Stimulated activated CD8-positive, alpha-beta memory T cell treated with anti-CD3 and anti-CD28 coated beads, Interleukin-2, amount 100 ng/mL, for 48 hours (primary cell): ENCODE measurements around the gene RASD2.

Experiments used
- DNase-seq, 2 donors: peaks; one replicate each; pipeline ENCODE4 v3.0.0-alpha.2; 2020; ENCODE audit warnings: low read depth in 2 of 2

The RASD2 gene

GRCh38 chr22:35560366-35560765, 19.7 kb downstream of the RASD2 start:
- DNase-seq: no peak

GRCh38 chr22:35560824-35561223, 20.2 kb downstream of the RASD2 start:
- DNase-seq: no peak

- DNase-seq: no peak
Measured at GRCh38 chr22:35561796-35562526, 21.3 kb downstream of the RASD2 start.

GRCh38 chr22:35563211-35563610, 22.6 kb downstream of the RASD2 start:
- no peak for DNase-seq

- DNase-seq: no peak
Measured at GRCh38 chr22:35564975-35565867, 24.6 kb downstream of the RASD2 start.

GRCh38 chr22:35567351-35568141, 26.9 kb downstream of the RASD2 start:
- no peak for DNase-seq

- no peak for DNase-seq
Measured at GRCh38 chr22:35568751-35569739, 28.4 kb downstream of the RASD2 start.

GRCh38 chr22:35569916-35570315, 29.3 kb downstream of the RASD2 start:
- DNase-seq: no peak

- DNase-seq: no peak
Measured at GRCh38 chr22:35570686-35571194, 30.1 kb downstream of the RASD2 start.

GRCh38 chr22:35572556-35572955, 31.9 kb downstream of the RASD2 start:
- DNase-seq: no peak

- no peak for DNase-seq
Measured at GRCh38 chr22:35575116-35575748, 34.6 kb downstream of the RASD2 start.

- DNase-seq: no peak
Measured at GRCh38 chr22:35576671-35577070, 36.0 kb downstream of the RASD2 start.

GRCh38 chr22:35577799-35578659, 37.4 kb downstream of the RASD2 start:
- no peak for DNase-seq

GRCh38 chr22:35578836-35579575, 38.4 kb downstream of the RASD2 start:
- DNase-seq: no peak

GRCh38 chr22:35580351-35581022, 39.9 kb downstream of the RASD2 start:
- no peak for DNase-seq

- DNase-seq: no peak
Measured at GRCh38 chr22:35581023-35581413, 40.4 kb downstream of the RASD2 start.

GRCh38 chr22:35582218-35582860, 41.7 kb downstream of the RASD2 start:
- DNase-seq: no peak
